ENCODE data around the gene PGD.

DNA sequence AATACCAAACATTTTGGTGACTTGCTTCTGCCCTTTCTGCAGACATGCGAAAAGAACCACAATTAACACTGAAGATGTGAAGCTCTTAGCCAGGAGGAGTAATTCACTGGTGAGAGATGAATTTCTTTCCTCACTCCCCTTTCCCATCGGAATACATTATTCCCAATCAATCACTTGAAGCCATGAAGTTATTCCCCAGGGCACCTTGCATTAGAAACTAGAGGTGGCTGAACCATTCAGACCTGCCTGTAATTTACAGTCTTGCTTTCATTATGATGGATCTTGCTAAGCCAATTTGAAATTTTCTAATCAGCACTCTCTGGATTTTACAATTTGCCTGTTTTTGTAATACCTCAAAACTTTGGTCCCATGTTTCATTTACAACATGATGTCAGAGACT lies 41.4 kb downstream of the PGD start:
- TF ChIP-seq SKI (IDR thresholded peaks at IDR 0.05; ENCODE audit: partially characterized antibody) (no peak), EP300 (IDR thresholded peaks at IDR 0.05; ENCODE audit: low read depth in 2 of 2, low read length in 2 of 2) (no peak), EP300 (CRISPR knock-in tag; IDR thresholded peaks at IDR 0.05; ENCODE audit: borderline replicate concordance) (no peak), RFXAP (CRISPR knock-in tag; IDR thresholded peaks at IDR 0.05; ENCODE audit: borderline replicate concordance) (no peak), SRF (IDR thresholded peaks at IDR 0.05; ENCODE audit: low read depth, low read length) (no peak), MXI1 (IDR thresholded peaks at IDR 0.05; ENCODE audit: borderline replicate concordance, low read depth, low read length) (no peak), MYNN (CRISPR knock-in tag; IDR thresholded peaks at IDR 0.05; ENCODE audit: low read depth) (no peak)
- TF ChIP-seq, protein P1, sequence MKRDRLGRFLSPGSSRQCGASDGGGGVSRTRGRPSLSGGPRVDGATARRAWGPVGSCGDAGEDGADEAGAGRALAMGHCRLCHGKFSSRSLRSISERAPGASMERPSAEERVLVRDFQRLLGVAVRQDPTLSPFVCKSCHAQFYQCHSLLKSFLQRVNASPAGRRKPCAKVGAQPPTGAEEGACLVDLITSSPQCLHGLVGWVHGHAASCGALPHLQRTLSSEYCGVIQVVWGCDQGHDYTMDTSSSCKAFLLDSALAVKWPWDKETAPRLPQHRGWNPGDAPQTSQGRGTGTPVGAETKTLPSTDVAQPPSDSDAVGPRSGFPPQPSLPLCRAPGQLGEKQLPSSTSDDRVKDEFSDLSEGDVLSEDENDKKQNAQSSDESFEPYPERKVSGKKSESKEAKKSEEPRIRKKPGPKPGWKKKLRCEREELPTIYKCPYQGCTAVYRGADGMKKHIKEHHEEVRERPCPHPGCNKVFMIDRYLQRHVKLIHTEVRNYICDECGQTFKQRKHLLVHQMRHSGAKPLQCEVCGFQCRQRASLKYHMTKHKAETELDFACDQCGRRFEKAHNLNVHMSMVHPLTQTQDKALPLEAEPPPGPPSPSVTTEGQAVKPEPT (CRISPR knock-in tag; IDR thresholded peaks at IDR 0.05; ENCODE audit: low read depth): no peak
- TF ChIP-seq, protein P2, sequence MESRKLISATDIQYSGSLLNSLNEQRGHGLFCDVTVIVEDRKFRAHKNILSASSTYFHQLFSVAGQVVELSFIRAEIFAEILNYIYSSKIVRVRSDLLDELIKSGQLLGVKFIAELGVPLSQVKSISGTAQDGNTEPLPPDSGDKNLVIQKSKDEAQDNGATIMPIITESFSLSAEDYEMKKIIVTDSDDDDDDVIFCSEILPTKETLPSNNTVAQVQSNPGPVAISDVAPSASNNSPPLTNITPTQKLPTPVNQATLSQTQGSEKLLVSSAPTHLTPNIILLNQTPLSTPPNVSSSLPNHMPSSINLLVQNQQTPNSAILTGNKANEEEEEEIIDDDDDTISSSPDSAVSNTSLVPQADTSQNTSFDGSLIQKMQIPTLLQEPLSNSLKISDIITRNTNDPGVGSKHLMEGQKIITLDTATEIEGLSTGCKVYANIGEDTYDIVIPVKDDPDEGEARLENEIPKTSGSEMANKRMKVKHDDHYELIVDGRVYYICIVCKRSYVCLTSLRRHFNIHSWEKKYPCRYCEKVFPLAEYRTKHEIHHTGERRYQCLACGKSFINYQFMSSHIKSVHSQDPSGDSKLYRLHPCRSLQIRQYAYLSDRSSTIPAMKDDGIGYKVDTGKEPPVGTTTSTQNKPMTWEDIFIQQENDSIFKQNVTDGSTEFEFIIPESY (CRISPR knock-in tag; IDR thresholded peaks at IDR 0.05): no peak
- TF ChIP-seq, protein P3, sequence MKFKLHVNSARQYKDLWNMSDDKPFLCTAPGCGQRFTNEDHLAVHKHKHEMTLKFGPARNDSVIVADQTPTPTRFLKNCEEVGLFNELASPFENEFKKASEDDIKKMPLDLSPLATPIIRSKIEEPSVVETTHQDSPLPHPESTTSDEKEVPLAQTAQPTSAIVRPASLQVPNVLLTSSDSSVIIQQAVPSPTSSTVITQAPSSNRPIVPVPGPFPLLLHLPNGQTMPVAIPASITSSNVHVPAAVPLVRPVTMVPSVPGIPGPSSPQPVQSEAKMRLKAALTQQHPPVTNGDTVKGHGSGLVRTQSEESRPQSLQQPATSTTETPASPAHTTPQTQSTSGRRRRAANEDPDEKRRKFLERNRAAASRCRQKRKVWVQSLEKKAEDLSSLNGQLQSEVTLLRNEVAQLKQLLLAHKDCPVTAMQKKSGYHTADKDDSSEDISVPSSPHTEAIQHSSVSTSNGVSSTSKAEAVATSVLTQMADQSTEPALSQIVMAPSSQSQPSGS (CRISPR knock-in tag; IDR thresholded peaks at IDR 0.05): no peak
